Measurements from ENCODE around the gene FER1L5.
A peak's percentile ranks its signal among the peaks of the same experiment; 100 is the strongest.

Gene FER1L5

DNA sequence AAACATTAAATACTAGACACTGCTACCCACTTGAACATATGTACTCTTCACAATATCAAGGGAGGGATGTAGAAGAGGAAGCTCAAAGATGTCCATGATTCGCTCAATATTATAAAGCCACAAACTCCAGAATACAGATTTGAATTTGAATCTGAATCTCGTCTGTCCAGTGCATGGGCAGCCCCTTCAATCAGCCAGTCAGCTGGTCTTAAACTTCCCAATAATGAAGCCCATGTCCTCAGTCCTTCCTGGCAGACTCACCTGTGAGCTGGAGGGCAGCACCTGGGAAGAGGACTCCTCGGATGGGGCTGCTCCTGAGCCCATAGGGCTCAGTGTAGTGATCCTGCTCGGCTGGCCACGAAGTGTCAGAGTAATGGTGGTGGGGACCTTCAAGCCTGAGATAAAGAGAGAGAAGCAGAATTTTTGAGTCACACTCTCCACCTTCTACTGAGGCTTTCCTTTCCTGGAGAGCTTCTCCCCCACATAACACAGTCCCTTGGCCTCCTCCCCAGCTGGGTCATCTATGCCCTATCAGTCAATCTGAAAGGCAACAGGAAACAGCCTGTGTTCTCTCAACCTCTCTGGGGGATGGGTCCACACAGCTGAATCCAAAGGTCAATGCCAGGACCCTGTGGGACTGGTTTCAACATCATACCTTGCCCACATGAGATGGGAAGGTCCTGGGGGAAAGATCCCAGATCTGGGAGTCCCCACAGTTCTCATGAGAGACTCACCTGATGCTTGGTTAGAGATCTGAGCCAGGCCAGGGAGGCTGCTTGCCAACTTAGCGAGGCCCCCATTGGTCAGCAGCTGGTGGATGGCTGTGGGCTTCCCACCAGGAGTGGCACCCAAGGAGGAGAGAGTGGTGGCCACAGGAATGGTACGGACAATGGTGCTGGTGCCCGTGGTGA is 40.9 kb upstream of the FER1L5 start:
- no peaks in the 10 kb centered on the region for H3K9me3 ChIP-seq
- H3K27me3 ChIP-seq: no peaks in the 10 kb centered on the region
- no peak for DNase-seq
- peaks cover 21% of the 10 kb centered on the region for H3K36me3 ChIP-seq
- TF ChIP-seq, protein P1, sequence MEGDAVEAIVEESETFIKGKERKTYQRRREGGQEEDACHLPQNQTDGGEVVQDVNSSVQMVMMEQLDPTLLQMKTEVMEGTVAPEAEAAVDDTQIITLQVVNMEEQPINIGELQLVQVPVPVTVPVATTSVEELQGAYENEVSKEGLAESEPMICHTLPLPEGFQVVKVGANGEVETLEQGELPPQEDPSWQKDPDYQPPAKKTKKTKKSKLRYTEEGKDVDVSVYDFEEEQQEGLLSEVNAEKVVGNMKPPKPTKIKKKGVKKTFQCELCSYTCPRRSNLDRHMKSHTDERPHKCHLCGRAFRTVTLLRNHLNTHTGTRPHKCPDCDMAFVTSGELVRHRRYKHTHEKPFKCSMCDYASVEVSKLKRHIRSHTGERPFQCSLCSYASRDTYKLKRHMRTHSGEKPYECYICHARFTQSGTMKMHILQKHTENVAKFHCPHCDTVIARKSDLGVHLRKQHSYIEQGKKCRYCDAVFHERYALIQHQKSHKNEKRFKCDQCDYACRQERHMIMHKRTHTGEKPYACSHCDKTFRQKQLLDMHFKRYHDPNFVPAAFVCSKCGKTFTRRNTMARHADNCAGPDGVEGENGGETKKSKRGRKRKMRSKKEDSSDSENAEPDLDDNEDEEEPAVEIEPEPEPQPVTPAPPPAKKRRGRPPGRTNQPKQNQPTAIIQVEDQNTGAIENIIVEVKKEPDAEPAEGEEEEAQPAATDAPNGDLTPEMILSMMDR (IDR thresholded peaks at IDR 0.05; ENCODE audit: low read depth, low read length): no peak
- no peak overlapping the region for H3K4me3 ChIP-seq (ENCODE audit: low read depth, low read length)
- H3K4me1 ChIP-seq: no peaks in the 10 kb centered on the region

DNA sequence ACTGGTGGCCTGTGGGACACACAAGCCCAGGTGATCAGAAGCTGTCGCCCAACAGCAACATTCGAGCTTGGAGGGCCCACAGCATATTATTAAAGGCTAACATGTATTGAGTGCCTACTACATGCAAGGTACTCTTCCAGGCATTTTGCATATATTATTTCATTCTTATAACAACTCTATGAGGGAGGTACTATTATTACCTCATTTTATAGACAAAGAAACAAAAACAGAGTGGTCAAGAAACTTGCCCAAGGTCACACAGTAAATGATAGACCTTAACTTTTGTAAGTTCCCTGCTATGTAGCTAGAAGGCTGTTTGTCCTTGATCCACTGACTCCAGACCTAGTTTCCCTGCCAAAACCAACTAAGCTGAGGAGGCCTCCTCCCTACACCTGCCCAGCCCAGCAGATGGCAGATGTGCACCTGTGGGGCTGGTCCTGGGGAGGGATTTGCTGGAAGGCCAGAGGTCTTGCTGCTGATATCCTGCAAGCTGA is 40.2 kb upstream of the FER1L5 start:
- Histone ChIP-seq H3K4me1 (no peaks in the 10 kb centered on the region), H3K36me3 (peaks cover 21% of the 10 kb centered on the region), H3K4me3 (ENCODE audit: low read depth, low read length) (no peak overlapping the region), H3K27me3 (no peaks in the 10 kb centered on the region), H3K9me3 (no peaks in the 10 kb centered on the region)
- DNase-seq: no peak
- TF ChIP-seq, protein P1 (IDR thresholded peaks at IDR 0.05; ENCODE audit: low read depth, low read length): 0 out of 2 replicates have a peak, but pooled peaks have one; percentile 3

DNA sequence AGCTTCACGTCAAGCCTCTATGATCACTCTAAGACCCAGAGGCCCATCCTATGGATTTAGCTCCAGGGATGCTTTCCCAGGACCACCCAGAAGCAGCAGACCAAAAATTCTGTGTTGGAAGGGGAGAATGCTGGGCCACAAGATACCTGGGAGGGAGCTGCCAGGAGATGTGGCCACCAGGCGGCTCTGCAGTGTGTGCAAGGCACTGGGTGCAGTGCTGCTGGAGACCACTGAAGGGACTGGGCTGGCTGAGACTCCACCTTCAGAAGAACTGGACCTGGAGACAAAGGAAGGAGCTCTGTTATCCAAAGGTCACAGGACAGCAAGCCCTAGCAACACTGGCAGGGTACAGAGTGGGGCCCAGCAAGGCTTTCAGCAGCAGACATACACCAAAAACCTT is 38.5 kb upstream of the FER1L5 start:
- H3K9me3 ChIP-seq: no peaks in the 10 kb centered on the region
- no peaks in the 10 kb centered on the region for H3K27me3 ChIP-seq
- H3K36me3 ChIP-seq: peaks cover 25% of the 10 kb centered on the region; the same call in 1 of the 2 replicates
- no peak for DNase-seq
- H3K4me1 ChIP-seq: no peaks in the 10 kb centered on the region
- TF ChIP-seq, protein P1 (IDR thresholded peaks at IDR 0.05; ENCODE audit: low read depth, low read length): no peak
- no peak overlapping the region for H3K4me3 ChIP-seq (ENCODE audit: low read depth, low read length)

DNA sequence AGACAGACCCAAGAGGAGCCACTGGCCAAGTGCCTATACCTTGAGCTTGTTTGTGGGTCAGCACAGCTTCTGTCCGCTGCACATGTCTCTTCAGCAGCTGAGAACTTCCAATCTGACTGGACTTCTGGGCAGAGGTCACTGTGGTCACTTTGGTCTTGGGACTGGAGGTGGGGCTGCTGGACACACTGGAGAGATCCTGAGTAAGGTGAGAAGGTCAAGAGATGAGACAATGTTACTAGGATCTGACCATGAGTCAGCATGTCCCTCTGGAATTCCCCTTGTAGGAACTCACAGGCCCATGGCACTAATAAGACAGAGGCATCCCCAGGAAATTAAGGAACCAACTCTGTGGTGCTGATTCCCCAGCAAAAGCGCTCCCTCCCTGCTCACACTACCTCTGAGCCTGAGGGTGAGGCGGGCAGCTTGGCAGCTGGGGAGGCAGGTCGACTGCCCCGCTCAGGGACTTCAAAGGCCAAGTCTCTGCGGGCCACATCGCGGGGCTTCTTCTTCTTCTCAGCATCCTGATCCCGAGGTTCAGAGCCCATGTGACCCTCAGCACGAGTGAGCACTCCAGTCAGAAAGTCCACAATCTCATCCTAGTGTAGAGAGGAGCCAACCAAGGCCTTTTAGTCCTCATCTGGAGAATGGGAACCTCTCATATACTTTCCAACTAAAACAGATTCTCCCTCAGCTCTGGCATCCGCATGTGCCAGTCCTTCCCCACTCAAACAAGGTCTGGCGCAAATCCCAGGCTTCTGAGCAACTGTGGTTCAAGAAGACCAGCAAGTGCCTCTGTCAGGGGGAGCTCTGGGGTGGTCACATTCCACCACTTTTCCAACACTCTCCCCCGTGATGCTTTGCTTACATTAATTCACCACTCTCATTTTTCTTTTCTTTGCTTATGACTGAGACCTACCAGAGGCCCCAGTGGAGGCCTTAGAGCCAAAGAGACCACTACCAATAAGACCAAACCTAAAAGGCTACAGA is 33.8 kb upstream of the FER1L5 start:
- Histone ChIP-seq H3K4me1 (no peaks in the 10 kb centered on the region), H3K27me3 (no peaks in the 10 kb centered on the region), H3K4me3 (ENCODE audit: low read depth, low read length) (no peak overlapping the region), H3K36me3 (peaks cover 20% of the 10 kb centered on the region; the same call in 1 of the 2 replicates), H3K9me3 (no peaks in the 10 kb centered on the region)
- no peak for DNase-seq
- TF ChIP-seq, protein P1 (IDR thresholded peaks at IDR 0.05; ENCODE audit: low read depth, low read length): no peak

DNA sequence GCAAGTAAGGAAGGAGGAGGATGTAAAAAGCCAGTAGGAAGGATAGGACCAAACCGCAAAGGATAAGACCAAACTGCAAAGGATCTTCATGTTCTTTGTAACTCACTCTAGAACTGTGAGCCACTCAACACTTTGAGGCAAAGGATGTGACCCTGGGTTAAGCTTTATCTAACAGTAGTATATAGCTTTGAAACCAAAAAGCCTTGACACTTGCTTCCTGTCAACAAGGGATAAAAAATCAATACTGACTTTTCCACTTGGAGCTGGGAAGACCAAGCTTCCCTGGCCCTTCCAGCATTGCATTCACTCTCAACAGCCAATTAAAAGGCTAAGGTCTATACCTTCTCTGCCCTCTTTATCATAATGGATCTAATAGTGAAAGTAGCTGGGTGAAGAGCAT is 26.4 kb upstream of the FER1L5 start:
- TF ChIP-seq, protein P1 (IDR thresholded peaks at IDR 0.05; ENCODE audit: low read depth, low read length): no peak
- no peak for DNase-seq
- no peaks in the 10 kb centered on the region; the same call in 1 of the 2 replicates for H3K36me3 ChIP-seq
- H3K4me1 ChIP-seq: no peaks in the 10 kb centered on the region
- H3K27me3 ChIP-seq: no peaks in the 10 kb centered on the region
- no peak overlapping the region for H3K4me3 ChIP-seq (ENCODE audit: low read depth, low read length)
- H3K9me3 ChIP-seq: no peaks in the 10 kb centered on the region
